Adrenal gland (tissue), 5 donors: ENCODE data around the gene RFX7.
"Not testable (repeated sequence)": the region's sequence is repeated elsewhere in the genome, so short reads cannot be mapped to it uniquely, and the experiment has no call there.

Experiments
- POLR2A ChIP-seq, 2 donors: fragments of 450-650 bp; IDR thresholded peaks; one replicate each; pipeline ENCODE4 v1.6.1; 2017; ENCODE audit warnings: antibody characterized with exemption in 2 of 2, mild to moderate bottlenecking in 2 of 2, moderate library complexity in 1 of 2
- TF ChIP-seq, protein P1 (sequence below), 6 experiments: fragments of 450-650 bp in 4 of 6; fragments of 200-600 bp in 2 of 6; sonication (generic) in 1 of 6; IDR thresholded peaks; 1 replicate in 5 of 6; 2 replicates in 1 of 6; pipeline versions ENCODE4 v1.5.1 to v1.8.0; 2016 to 2021; ENCODE audit warnings: antibody characterized with exemption in 6 of 6, mild to moderate bottlenecking in 2 of 6, moderate library complexity in 1 of 6
- donor health status: DM: no; HTN: no; CAD: no.

DNA sequence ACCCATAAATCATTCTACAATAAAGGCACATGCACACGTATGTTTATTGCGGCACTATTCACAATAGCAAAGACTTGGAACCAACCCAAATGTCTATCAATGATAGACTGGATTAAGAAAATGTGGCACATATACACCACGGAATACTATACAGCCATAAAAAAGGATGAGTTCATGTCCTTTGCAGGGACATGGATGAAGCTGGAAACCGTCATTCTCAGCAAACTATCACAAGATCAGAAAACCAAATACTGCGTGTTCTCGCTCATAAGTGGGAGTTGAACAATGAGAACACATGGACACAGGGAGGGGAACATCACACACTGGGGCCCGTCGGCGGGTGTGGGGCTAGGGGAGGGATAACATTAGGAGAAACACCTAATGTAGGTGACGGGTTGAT lies 88.4 kb downstream of the RFX7 start:
- TF ChIP-seq, protein P1, sequence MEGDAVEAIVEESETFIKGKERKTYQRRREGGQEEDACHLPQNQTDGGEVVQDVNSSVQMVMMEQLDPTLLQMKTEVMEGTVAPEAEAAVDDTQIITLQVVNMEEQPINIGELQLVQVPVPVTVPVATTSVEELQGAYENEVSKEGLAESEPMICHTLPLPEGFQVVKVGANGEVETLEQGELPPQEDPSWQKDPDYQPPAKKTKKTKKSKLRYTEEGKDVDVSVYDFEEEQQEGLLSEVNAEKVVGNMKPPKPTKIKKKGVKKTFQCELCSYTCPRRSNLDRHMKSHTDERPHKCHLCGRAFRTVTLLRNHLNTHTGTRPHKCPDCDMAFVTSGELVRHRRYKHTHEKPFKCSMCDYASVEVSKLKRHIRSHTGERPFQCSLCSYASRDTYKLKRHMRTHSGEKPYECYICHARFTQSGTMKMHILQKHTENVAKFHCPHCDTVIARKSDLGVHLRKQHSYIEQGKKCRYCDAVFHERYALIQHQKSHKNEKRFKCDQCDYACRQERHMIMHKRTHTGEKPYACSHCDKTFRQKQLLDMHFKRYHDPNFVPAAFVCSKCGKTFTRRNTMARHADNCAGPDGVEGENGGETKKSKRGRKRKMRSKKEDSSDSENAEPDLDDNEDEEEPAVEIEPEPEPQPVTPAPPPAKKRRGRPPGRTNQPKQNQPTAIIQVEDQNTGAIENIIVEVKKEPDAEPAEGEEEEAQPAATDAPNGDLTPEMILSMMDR (IDR thresholded peaks at IDR 0.05), result not testable (repeated sequence)
- TF ChIP-seq POLR2A (IDR thresholded peaks at IDR 0.05), result not testable (repeated sequence)
